Measurements from ENCODE around the gene FTO. TPM values are rescaled to one million over a fixed set of nuclear protein-coding genes. Genes with fewer than 3 reads are reported as not detected.
A peak's percentile ranks its signal among the peaks of the same experiment; 100 is the strongest.

Gene FTO
- total RNA-seq, 4 donors from 2014 or later, result 62.0 to 90.1 (median 75.1) TPM

DNA sequence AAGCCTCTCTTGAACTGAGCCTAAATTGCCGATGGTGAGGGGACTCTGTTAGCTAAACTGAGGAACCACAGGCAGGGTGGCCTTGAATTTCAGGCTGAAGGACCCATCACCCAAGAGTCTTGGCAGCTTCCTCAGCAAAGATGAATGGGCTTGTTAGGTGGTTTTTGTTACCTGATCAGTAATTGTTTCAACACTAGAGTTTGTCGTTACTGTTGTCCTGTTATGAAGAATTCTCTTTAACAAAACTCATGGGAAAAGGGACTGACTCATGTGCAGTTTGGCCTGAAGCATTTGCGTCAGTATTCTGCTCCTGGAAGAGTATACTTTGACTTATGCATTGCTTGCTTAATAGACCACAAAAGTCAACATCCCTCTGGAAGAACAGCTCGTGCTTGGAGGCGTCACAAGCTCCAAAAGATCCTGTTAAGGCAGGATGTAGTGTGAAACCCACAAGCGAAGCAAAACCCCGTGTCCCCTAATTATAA is 376.6 kb downstream of the FTO start:
- no peaks in the 10 kb centered on the region for H3K36me3 ChIP-seq
- DNase-seq, result no peak
- H3K27me3 ChIP-seq, result no peaks in the 10 kb centered on the region
- H3K27ac ChIP-seq, result no peak overlapping the region
- no peaks in the 10 kb centered on the region for H3K9me3 ChIP-seq
- H3K4me1 ChIP-seq, result no peaks in the 10 kb centered on the region
- no peak overlapping the region for H3K4me3 ChIP-seq
- intact Hi-C loops (cut with DNase I; ENCODE audit: low total_unique reads) (no loop called here), in situ Hi-C loops (cut with MboI; ENCODE audit: low sequenced_read_pairs in 4 of 4) (no loop called here)
- no peak for TF ChIP-seq POLR2A (IDR thresholded peaks at IDR 0.05)
- TF ChIP-seq CTCF (IDR thresholded peaks at IDR 0.05 in 4 of 5, conservative IDR thresholded peaks at IDR 0.05 in 1 of 5), result no peak
- peak in 1 of 2 donors; percentile 65 for ATAC-seq

DNA sequence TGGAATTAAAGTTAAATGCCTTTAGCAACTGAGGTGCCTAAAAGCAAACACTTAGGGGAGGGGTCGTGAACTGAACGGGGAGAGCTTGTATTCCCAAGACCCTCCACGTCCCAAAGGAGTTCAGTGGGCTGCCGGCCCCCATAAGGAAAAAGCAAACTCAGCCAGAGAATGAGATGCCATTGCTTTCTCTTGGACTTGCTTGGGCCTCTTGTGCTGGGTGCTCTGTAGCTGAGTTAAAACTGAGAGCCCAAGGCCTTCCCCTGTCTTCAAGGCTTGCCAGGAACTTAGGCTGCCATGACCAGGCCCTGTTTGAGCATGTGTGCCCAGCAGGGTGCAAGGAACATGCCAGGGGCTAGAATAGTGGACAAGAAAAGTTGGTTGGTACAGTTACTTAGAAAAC is 382.8 kb downstream of the FTO start:
- in situ Hi-C loops (cut with MboI; ENCODE audit: low sequenced_read_pairs in 4 of 4) (no loop called here), intact Hi-C loops (cut with DNase I; ENCODE audit: low total_unique reads) (no loop called here)
- Histone ChIP-seq H3K27ac (no peak overlapping the region), H3K4me3 (no peak overlapping the region), H3K9me3 (no peaks in the 10 kb centered on the region), H3K4me1 (no peaks in the 10 kb centered on the region), H3K27me3 (no peaks in the 10 kb centered on the region), H3K36me3 (no peaks in the 10 kb centered on the region)
- DNase-seq, result no peak
- ATAC-seq, result no peak
- TF ChIP-seq POLR2A (IDR thresholded peaks at IDR 0.05), result no peak
- TF ChIP-seq CTCF (IDR thresholded peaks at IDR 0.05 in 4 of 5, conservative IDR thresholded peaks at IDR 0.05 in 1 of 5), result no peak

DNA sequence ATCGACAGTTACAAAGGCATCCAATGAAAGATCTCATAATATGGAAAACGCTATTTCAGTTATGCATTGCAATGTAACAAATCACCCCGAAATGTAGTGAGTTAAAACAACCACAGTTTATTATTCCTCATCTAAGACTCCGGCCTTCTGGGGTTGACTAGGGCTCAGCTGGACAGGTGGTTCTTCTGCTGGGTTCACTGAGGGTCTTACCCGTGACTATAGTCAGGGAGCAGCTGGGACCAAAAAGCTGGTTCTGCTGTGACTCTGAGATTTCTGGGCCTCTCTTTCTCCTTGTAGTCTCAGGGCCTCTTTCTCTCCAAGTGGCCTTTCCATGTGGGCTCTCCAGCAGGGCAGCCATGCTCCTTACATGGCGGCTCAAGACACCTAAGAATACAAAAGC is 386.6 kb downstream of the FTO start:
- ATAC-seq (no peak), DNase-seq (no peak)
- in situ Hi-C loops (cut with MboI; ENCODE audit: low sequenced_read_pairs in 4 of 4) (no loop called here), intact Hi-C loops (cut with DNase I; ENCODE audit: low total_unique reads) (no loop called here)
- H3K36me3 ChIP-seq, result no peaks in the 10 kb centered on the region
- H3K9me3 ChIP-seq, result no peaks in the 10 kb centered on the region
- no peaks in the 10 kb centered on the region for H3K27me3 ChIP-seq
- no peaks in the 10 kb centered on the region for H3K4me1 ChIP-seq
- no peak overlapping the region for H3K4me3 ChIP-seq
- no peak overlapping the region for H3K27ac ChIP-seq
- no peak for TF ChIP-seq POLR2A (IDR thresholded peaks at IDR 0.05)
- TF ChIP-seq CTCF (IDR thresholded peaks at IDR 0.05 in 4 of 5, conservative IDR thresholded peaks at IDR 0.05 in 1 of 5), result no peak

GRCh38 chr16:54093281-54093680 is 389.3 kb downstream of the FTO start:
- in situ Hi-C loops (cut with MboI; ENCODE audit: low sequenced_read_pairs in 4 of 4) (no loop called here), intact Hi-C loops (cut with DNase I; ENCODE audit: low total_unique reads) (no loop called here)
- no peaks in the 10 kb centered on the region for H3K4me1 ChIP-seq
- no peak overlapping the region for H3K27ac ChIP-seq
- H3K36me3 ChIP-seq, result no peaks in the 10 kb centered on the region
- ATAC-seq (no peak), DNase-seq (no peak)
- H3K27me3 ChIP-seq, result no peaks in the 10 kb centered on the region
- TF ChIP-seq POLR2A (IDR thresholded peaks at IDR 0.05) (no peak), CTCF (IDR thresholded peaks at IDR 0.05 in 4 of 5, conservative IDR thresholded peaks at IDR 0.05 in 1 of 5) (no peak)
- no peak overlapping the region for H3K4me3 ChIP-seq
- H3K9me3 ChIP-seq, result no peaks in the 10 kb centered on the region

GRCh38 chr16:54094641-54095040 is 390.7 kb downstream of the FTO start:
- H3K27me3 ChIP-seq, result no peaks in the 10 kb centered on the region
- DNase-seq (no peak), ATAC-seq (no peak)
- H3K36me3 ChIP-seq, result no peaks in the 10 kb centered on the region
- no peak overlapping the region for H3K27ac ChIP-seq
- H3K4me3 ChIP-seq, result no peak overlapping the region
- in situ Hi-C loops (cut with MboI; ENCODE audit: low sequenced_read_pairs in 4 of 4), result no loop called here
- intact Hi-C loops (cut with DNase I; ENCODE audit: low total_unique reads), result no loop called here
- no peaks in the 10 kb centered on the region for H3K4me1 ChIP-seq
- TF ChIP-seq CTCF (IDR thresholded peaks at IDR 0.05 in 4 of 5, conservative IDR thresholded peaks at IDR 0.05 in 1 of 5) (no peak), POLR2A (IDR thresholded peaks at IDR 0.05) (no peak)
- H3K9me3 ChIP-seq, result no peaks in the 10 kb centered on the region

All from gastrocnemius medialis (tissue), 4 donors.